Sigmoid colon (tissue), 7 donors: Measurements from ENCODE around the gene PRIM1. TPM values are rescaled to one million over a fixed set of nuclear protein-coding genes. Genes with fewer than 3 reads are reported as not detected.
A peak's percentile ranks its signal among the peaks of the same experiment; 100 is the strongest.

Experiments
- DNase-seq: peaks from one replicate; pipeline ENCODE4 v3.0.0-alpha.2; 2019
- H3K27ac ChIP-seq, 4 donors: fragments of 200-600 bp; sonication (generic); one replicate each; pipeline ENCODE4 v1.5.1; 2016 to 2019; ENCODE audit warnings: mild to moderate bottlenecking in 1 of 4
- H3K27me3 ChIP-seq, 3 donors: fragments of 200-600 bp; sonication (generic); one replicate each; pipeline ENCODE4 v1.5.1; 2019; ENCODE audit warnings: mild to moderate bottlenecking in 1 of 3
- H3K36me3 ChIP-seq, 4 donors: fragments of 200-600 bp; sonication (generic); one replicate each; pipeline ENCODE4 v1.5.1; 2016 to 2019
- H3K4me1 ChIP-seq, 4 donors: fragments of 200-600 bp; sonication (generic); one replicate each; pipeline ENCODE4 v1.5.1; 2017 to 2019
- H3K4me3 ChIP-seq, 4 donors: fragments of 200-600 bp; sonication (generic); one replicate each; pipeline ENCODE4 v1.5.1; 2017 to 2019; ENCODE audit warnings: mild to moderate bottlenecking in 2 of 4, moderate library complexity in 1 of 4
- H3K9me3 ChIP-seq, 4 donors: fragments of 200-600 bp in 3 of 4; sonication (generic) in 3 of 4; one replicate each; pipeline versions ENCODE4 v1.5.1 to v1.6.1; 2013 to 2019
- CTCF ChIP-seq, 4 experiments: fragments of 450-650 bp in 3 of 4; fragments of 200-600 bp in 1 of 4; IDR thresholded peaks; one replicate each; pipeline ENCODE4 v1.5.1; 2016 to 2019; ENCODE audit warnings: antibody characterized with exemption in 4 of 4, mild to moderate bottlenecking in 3 of 4, moderate library complexity in 2 of 4
- EP300 ChIP-seq, 4 donors: sonication (generic); formaldehyde crosslinking; IDR thresholded peaks; one replicate each; pipeline ENCODE4 v1.6.1; 2017; ENCODE audit warnings: antibody characterized with exemption in 4 of 4
- POLR2A ChIP-seq, 2 donors: fragments of 450-650 bp; IDR thresholded peaks; one replicate each; pipeline ENCODE4 v1.6.1; 2016; ENCODE audit warnings: antibody characterized with exemption in 2 of 2, mild to moderate bottlenecking in 2 of 2, moderate library complexity in 2 of 2
- POLR2AphosphoS5 ChIP-seq, 4 donors: sonication (generic); formaldehyde crosslinking; IDR thresholded peaks; one replicate each; pipeline ENCODE4 v1.6.1; 2017; ENCODE audit warnings: antibody characterized with exemption in 4 of 4
- WGBS, 2 donors: extraction: QIAGEN DNeasy Blood & Tissue Kit; methylation state at CpG; one replicate each; pipeline ENCODE4 v1.1.7; 2013; 5-methylcytosine and 5-hydroxymethylcytosine counted together
- intact Hi-C: fragments of 100-400 bp; cut with DNase I; formaldehyde crosslinking; loops from one replicate; pipeline ENCODE4 v1.15.1; 2023
- polyA plus RNA-seq, 3 donors: library from polyadenylated mRNA; stranded (reverse); fragments of 200-250 nt; gene quantifications; one replicate each; pipeline ENCODE4 v1.2.3, GENCODE V29; 2013
- total RNA-seq, 4 donors: library from RNA; depleted of rRNA; stranded (reverse); fragments of >200 nt; gene quantifications; one replicate each; pipeline ENCODE4 v1.1.0, GENCODE V29; 2016
- donor health status: healthy with polysubstance abuse.
- donor health status: Bipolar disorder and iron deficiency.
- donor health status: healthy.

The PRIM1 gene
- total and polyA plus RNA-seq, 7 donors: 2.4 to 11.0 (median 5.8) TPM

GRCh38 chr12:56776654-56777053 is 24.5 kb upstream of the PRIM1 start:
- peaks cover 0 to 17% (median 3%) of the 10 kb centered on the region in 4 donors for H3K36me3 ChIP-seq
- DNase-seq: no peak
- TF ChIP-seq POLR2AphosphoS5 (IDR thresholded peaks at IDR 0.05) (no peak), POLR2A (IDR thresholded peaks at IDR 0.05) (no peak), CTCF (IDR thresholded peaks at IDR 0.05) (no peak), EP300 (IDR thresholded peaks at IDR 0.05) (no peak)
- peaks cover 0 to 33% (median 26%) of the 10 kb centered on the region in 4 donors for H3K4me1 ChIP-seq
- H3K27ac ChIP-seq: no peak overlapping the region
- no peak overlapping the region for H3K4me3 ChIP-seq
- intact Hi-C loops: no loop called here
- 98 to 99% methylated on average over 3 of the region's 3 CpGs for WGBS, 2 donors
- no peaks in the 10 kb centered on the region for H3K9me3 ChIP-seq
- no peaks in the 10 kb centered on the region for H3K27me3 ChIP-seq

GRCh38 chr12:56775638-56776037 is 23.5 kb upstream of the PRIM1 start:
- no peak for TF ChIP-seq POLR2A (IDR thresholded peaks at IDR 0.05)
- TF ChIP-seq CTCF (IDR thresholded peaks at IDR 0.05): no peak
- no peak for TF ChIP-seq EP300 (IDR thresholded peaks at IDR 0.05)
- no peak for TF ChIP-seq POLR2AphosphoS5 (IDR thresholded peaks at IDR 0.05)
- intact Hi-C loops: no loop called here
- 70 to 83% methylated on average over 6 of the region's 6 CpGs for WGBS, 2 donors
- Histone ChIP-seq H3K27me3 (no peaks in the 10 kb centered on the region), H3K9me3 (no peaks in the 10 kb centered on the region), H3K27ac (peak overlapping the region in 2 of 4 donors; percentile 15 to 49), H3K4me1 (peaks cover 0 to 40% (median 26%) of the 10 kb centered on the region in 4 donors), H3K4me3 (no peak overlapping the region), H3K36me3 (peaks cover 0 to 16% (median 3%) of the 10 kb centered on the region in 4 donors)
- no peak for DNase-seq

GRCh38 chr12:56773113-56773512 is 21.0 kb upstream of the PRIM1 start:
- H3K4me3 ChIP-seq: no peak overlapping the region
- WGBS, 2 donors: 87 to 89% methylated on average over 2 of the region's 2 CpGs
- no peaks in the 10 kb centered on the region for H3K9me3 ChIP-seq
- intact Hi-C loops: no loop called here
- no peaks in the 10 kb centered on the region for H3K27me3 ChIP-seq
- TF ChIP-seq CTCF (IDR thresholded peaks at IDR 0.05) (no peak), POLR2AphosphoS5 (IDR thresholded peaks at IDR 0.05) (peak in 3 of 4 donors; percentile 41 to 56 (median 51)), POLR2A (IDR thresholded peaks at IDR 0.05) (no peak), EP300 (IDR thresholded peaks at IDR 0.05) (no peak)
- peaks cover 0 to 8% (median 3%) of the 10 kb centered on the region in 4 donors for H3K36me3 ChIP-seq
- no peak for DNase-seq
- peak overlapping the region in 3 of 4 donors; percentile 37 to 49 (median 49) for H3K27ac ChIP-seq
- peaks cover 0 to 56% (median 47%) of the 10 kb centered on the region in 4 donors for H3K4me1 ChIP-seq

GRCh38 chr12:56772625-56773024 is 20.5 kb upstream of the PRIM1 start:
- Histone ChIP-seq H3K4me3 (no peak overlapping the region), H3K4me1 (peaks cover 0 to 56% (median 51%) of the 10 kb centered on the region in 4 donors), H3K27me3 (no peaks in the 10 kb centered on the region), H3K36me3 (peaks cover 0 to 8% (median 3%) of the 10 kb centered on the region in 4 donors), H3K9me3 (no peaks in the 10 kb centered on the region), H3K27ac (peak overlapping the region in 2 of 4 donors; percentile 49)
- DNase-seq: no peak
- TF ChIP-seq EP300 (IDR thresholded peaks at IDR 0.05): no peak
- intact Hi-C loops: no loop called here
- 88 to 94% methylated on average over 5 of the region's 5 CpGs for WGBS, 2 donors

GRCh38 chr12:56769868-56770267 is 17.7 kb upstream of the PRIM1 start:
- no peak for DNase-seq
- 87 to 91% methylated on average over 3 of the region's 3 CpGs for WGBS, 2 donors
- Histone ChIP-seq H3K9me3 (no peaks in the 10 kb centered on the region), H3K4me1 (peaks cover 0 to 73% (median 60%) of the 10 kb centered on the region in 4 donors), H3K27me3 (no peaks in the 10 kb centered on the region), H3K4me3 (no peak overlapping the region), H3K36me3 (no peaks in the 10 kb centered on the region), H3K27ac (peak overlapping the region in 3 of 4 donors; percentile 52 to 84 (median 52))
- TF ChIP-seq POLR2A (IDR thresholded peaks at IDR 0.05): no peak
- TF ChIP-seq POLR2AphosphoS5 (IDR thresholded peaks at IDR 0.05): no peak
- no peak for TF ChIP-seq CTCF (IDR thresholded peaks at IDR 0.05)
- TF ChIP-seq EP300 (IDR thresholded peaks at IDR 0.05): no peak
- intact Hi-C loops: no loop called here
